HepG2 (cell line): ENCODE measurements around the gene NR3C2. TPM values are rescaled to one million over a fixed set of nuclear protein-coding genes. Genes with fewer than 3 reads are reported as not detected.

Experiments used
- ATAC-seq: fragments of 200-7000 bp; cut with Tn5 transposase; 3 replicates; pipeline ENCODE4 v1.9.1; 2020; ENCODE audit warnings: mild to moderate bottlenecking, moderate library complexity
- BruUV-seq: library from RNA; stranded (reverse); fragments of 400-500 nt; replicated peaks from 2 replicates; lab custom pipeline; 2021; lab: Mats Ljungman, UMichigan
- CTCF ChIA-PET: fragments of 300-600 bp; formaldehyde crosslinking; extraction: SDS; loops from one replicate; lab custom pipeline; 2021; ENCODE audit warnings: low total read pairs, inconsistent platforms, low intra/inter-chr PET ratio; lab: Yijun Ruan, JAX
- POLR2A ChIA-PET: fragments of 350-600 bp; sonication (Branson Sonifier 250); formaldehyde crosslinking; loops from one replicate; lab custom pipeline; 2020; ENCODE audit warnings: antibody characterized with exemption, inconsistent platforms; lab: Yijun Ruan, JAX
- DNase-seq: peaks from one replicate; pipeline ENCODE4 v3.0.0-alpha.2; 2015; ENCODE audit warnings: low spot score
- FAIRE-seq: peaks from 3 replicates; lab custom pipeline; 2011; peaks lifted over from hg19 to GRCh38; lab: Jason Lieb, UNC
- H2AFZ ChIP-seq: one replicate; pipeline ENCODE4 v1.6.1; 2011; ENCODE audit warnings: low read length, inconsistent platforms
- H3K27ac ChIP-seq: fragments of 300-600 bp; 3 replicates; pipeline ENCODE4 v1.8.0; 2011; ENCODE audit warnings: mixed run types, mild to moderate bottlenecking, mixed read lengths, low read length, inconsistent platforms; ENCODE audit not compliant: insufficient read depth; ENCODE audit errors: extremely low read length
- H3K27me3 ChIP-seq, 2 experiments: fragments of 200-600 bp in 1 of 2; 2 replicates in 1 of 2; 3 replicates in 1 of 2; pipeline versions ENCODE4 v1.6.0 to v1.8.0; 2011; ENCODE audit warnings: low read length in 2 of 2, mild to moderate bottlenecking in 2 of 2, moderate library complexity in 2 of 2, inconsistent platforms in 1 of 2; ENCODE audit not compliant: insufficient read depth in 2 of 2, control insufficient read depth in 1 of 2
- H3K36me3 ChIP-seq, 2 experiments: fragments of 200-600 bp in 1 of 2; replicated peaks in 1 of 2; 2 replicates in 1 of 2; 3 replicates in 1 of 2; pipeline versions ENCODE4 v1.5.1 to v1.8.0; 2011; ENCODE audit warnings: low read length in 2 of 2, inconsistent platforms in 1 of 2; ENCODE audit not compliant: insufficient read depth in 2 of 2, control insufficient read depth in 1 of 2
- H3K4me1 ChIP-seq: 2 replicates; pipeline ENCODE4 v1.5.1; 2012; ENCODE audit warnings: low read length, inconsistent platforms; ENCODE audit not compliant: insufficient read depth
- H3K4me2 ChIP-seq: 2 replicates; pipeline ENCODE4 v1.6.0; 2011; ENCODE audit warnings: low read depth, low read length, inconsistent platforms
- H3K4me3 ChIP-seq, 3 experiments: fragments of 200-600 bp in 1 of 3; sonication (generic), shearing (Covaris generic) in 1 of 3; replicated peaks in 1 of 3; 2 replicates each; pipeline ENCODE4 v1.5.1; 2011 to 2016; ENCODE audit warnings: low read length in 3 of 3, inconsistent platforms in 2 of 3, low read depth in 2 of 3, mild to moderate bottlenecking in 2 of 3, control low read depth in 1 of 3, mixed read lengths in 1 of 3; ENCODE audit not compliant: insufficient read depth in 1 of 3
- H3K79me2 ChIP-seq: one replicate; pipeline ENCODE4 v1.6.1; 2011; ENCODE audit warnings: low read length, inconsistent platforms; ENCODE audit not compliant: insufficient read depth
- H3K9ac ChIP-seq: 2 replicates; pipeline ENCODE4 v1.6.0; 2011; ENCODE audit warnings: mild to moderate bottlenecking, low read depth, low read length, inconsistent platforms; ENCODE audit not compliant: insufficient read depth
- H3K9me3 ChIP-seq: 2 replicates; pipeline ENCODE4 v1.5.1; 2012; ENCODE audit warnings: mild to moderate bottlenecking, low read length
- H4K20me1 ChIP-seq: 2 replicates; pipeline ENCODE4 v1.6.0; 2011; ENCODE audit warnings: inconsistent platforms, mild to moderate bottlenecking, low read length, moderate library complexity; ENCODE audit not compliant: insufficient read depth
- ARID2 ChIP-seq: sonication (generic); formaldehyde crosslinking; IDR thresholded peaks from 2 replicates; pipeline ENCODE4 v1.8.1; 2022; ENCODE audit warnings: mild to moderate bottlenecking, missing genetic modification reagents, borderline replicate concordance
- FOXM1 ChIP-seq: sonication (generic); formaldehyde crosslinking; IDR thresholded peaks from 2 replicates; pipeline ENCODE4 v1.5.0; 2020; ENCODE audit warnings: missing genetic modification reagents
- GPN1 ChIP-seq: sonication (generic); formaldehyde crosslinking; IDR thresholded peaks from 2 replicates; pipeline ENCODE4 v1.5.1; 2020; ENCODE audit warnings: missing genetic modification reagents, borderline replicate concordance
- HDAC1 ChIP-seq: sonication (generic); formaldehyde crosslinking; IDR thresholded peaks from 2 replicates; pipeline ENCODE4 v1.5.1; 2020; ENCODE audit warnings: mild to moderate bottlenecking, missing genetic modification reagents
- NFKBIZ ChIP-seq: IDR thresholded peaks from 2 replicates; pipeline ENCODE4 v1.6.1; 2018; ENCODE audit warnings: missing genetic modification reagents, missing compliant biosample characterization
- PPARG ChIP-seq: conservative IDR thresholded peaks from 2 replicates; pipeline ENCODE4 v1.6.1; 2016; ENCODE audit warnings: missing biosample characterization, missing genetic modification reagents
- SP5 ChIP-seq: IDR thresholded peaks from 2 replicates; pipeline ENCODE4 v1.6.1; 2016; ENCODE audit warnings: low read depth, borderline replicate concordance
- SUZ12 ChIP-seq: fragments of 150-350 bp; IDR thresholded peaks from 2 replicates; pipeline ENCODE4 v1.6.1; 2014; ENCODE audit warnings: low read depth, low read length
- TCF7 ChIP-seq: sonication (generic); IDR thresholded peaks from 2 replicates; pipeline ENCODE4 v1.6.1; 2016; ENCODE audit warnings: antibody characterized with exemption, low read depth
- ZNF446 ChIP-seq: sonication (generic); formaldehyde crosslinking; IDR thresholded peaks from 2 replicates; pipeline ENCODE4 v1.5.0; 2020; ENCODE audit warnings: mild to moderate bottlenecking, missing genetic modification reagents
- ZNF564 ChIP-seq: sonication (generic); formaldehyde crosslinking; IDR thresholded peaks from 2 replicates; pipeline ENCODE4 v1.8.1; 2023; ENCODE audit warnings: mild to moderate bottlenecking, missing genetic modification reagents
- ZNF780A ChIP-seq: sonication (generic); formaldehyde crosslinking; IDR thresholded peaks from 2 replicates; pipeline ENCODE4 v1.8.0; 2022; ENCODE audit warnings: mild to moderate bottlenecking, missing genetic modification reagents, moderate library complexity
- ZNF850 ChIP-seq: sonication (generic); formaldehyde crosslinking; conservative IDR thresholded peaks from 2 replicates; pipeline ENCODE4 v1.9.0; 2021; ENCODE audit warnings: mild to moderate bottlenecking, missing genetic modification reagents
- WGBS: methylation state at CpG from one replicate; pipeline ENCODE4 v1.1.6; 2017; ENCODE audit warnings: low lambda C conversion rate; 5-methylcytosine and 5-hydroxymethylcytosine counted together
- in situ Hi-C: cut with HindIII; loops from 2 replicates; pipeline ENCODE4 v1.10.0; 2017; ENCODE audit warnings: low pct_unique_long_range_greater_than_20kb; ENCODE audit not compliant: extremely low pct_ligation_motif_present
- intact Hi-C: fragments of 100-400 bp; cut with micrococcal nuclease; formaldehyde crosslinking; loops from one replicate; pipeline ENCODE4 v1.10.0; 2022; ENCODE audit not compliant: unreplicated experiment
- polyA plus RNA-seq, 8 experiments: library from polyadenylated mRNA; depleted of rRNA in 3 of 8; stranded (reverse) in 7 of 8; unstranded in 1 of 8; fragments of >200 nt; fragmentation: Illumina TruSeq in 4 of 8; extraction: Trizol in 4 of 8; gene quantifications; 2 replicates each; pipeline versions ENCODE4 v1.2.1 to v1.2.3, GENCODE V29; 2011 to 2016; ENCODE audit warnings: low read depth in 4 of 8, missing spikeins in 1 of 8, mixed read lengths in 1 of 8; ENCODE audit not compliant: insufficient read depth in 1 of 8
- total RNA-seq, 5 experiments: library from RNA; depleted of rRNA; stranded (reverse); fragments of >200 nt; fragmentation: Illumina TruSeq; extraction: Trizol; gene quantifications; 2 replicates each; pipeline ENCODE4 v1.2.3, GENCODE V29; 2016; ENCODE audit warnings: low read depth in 1 of 5
- TF ChIP-seq, protein P1 (sequence below): sonication (generic); formaldehyde crosslinking; IDR thresholded peaks from 2 replicates; pipeline ENCODE4 v1.4.0; 2020; ENCODE audit warnings: missing genetic modification reagents
- TF ChIP-seq, protein P2 (sequence below): sonication (generic); formaldehyde crosslinking; IDR thresholded peaks from 2 replicates; pipeline ENCODE4 v1.4.0; 2020; ENCODE audit warnings: mild to moderate bottlenecking, missing genetic modification reagents
- TF ChIP-seq, protein P3 (sequence below): sonication (generic); formaldehyde crosslinking; conservative IDR thresholded peaks from 2 replicates; pipeline ENCODE4 v1.4.0; 2020; ENCODE audit warnings: missing genetic modification reagents
- TF ChIP-seq, protein P4 (sequence below): sonication (generic); formaldehyde crosslinking; IDR thresholded peaks from 2 replicates; pipeline ENCODE4; 2020; ENCODE audit warnings: missing genetic modification reagents, mild to moderate bottlenecking, borderline replicate concordance
- TF ChIP-seq, protein P5 (sequence below): sonication (generic); formaldehyde crosslinking; IDR thresholded peaks from 2 replicates; pipeline ENCODE4 v1.8.1; 2022; ENCODE audit warnings: mild to moderate bottlenecking, missing genetic modification reagents

NR3C2 gene
- total and polyA plus RNA-seq, 2 of the 13 experiments (the other 11 are each of a cell fraction or from before 2014, with no cell fraction given): 0.26 to 0.46 TPM

DNA sequence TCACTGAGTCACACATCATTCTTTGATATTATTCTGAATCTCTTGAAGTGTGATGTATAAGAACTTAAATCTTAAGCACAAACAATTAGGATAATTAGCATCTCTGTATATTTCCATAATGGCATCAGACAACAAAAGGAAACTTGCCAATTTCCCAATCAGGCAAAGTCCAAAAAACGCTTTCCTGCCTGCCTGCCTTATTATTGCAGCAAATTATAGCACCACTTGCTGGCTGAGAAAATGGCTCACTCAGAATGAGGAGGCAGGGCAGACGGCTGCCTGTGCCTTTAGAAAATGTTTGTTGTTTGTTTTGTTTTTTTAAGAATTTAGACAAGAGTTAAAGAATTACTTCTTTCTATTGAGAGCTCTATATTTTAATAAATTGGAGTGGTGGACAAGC is 27.7 kb upstream of the NR3C2 start:
- FAIRE-seq: no peak
- CTCF ChIA-PET: no interaction called here
- 2% methylated on average over 2 of the region's 2 CpGs for WGBS
- intact Hi-C loops: no loop called here
- ATAC-seq: no peak
- no peaks in the 10 kb centered on the region for H4K20me1 ChIP-seq
- H3K79me2 ChIP-seq: no peaks in the 10 kb centered on the region
- H3K4me1 ChIP-seq: no peaks in the 10 kb centered on the region
- H3K9ac ChIP-seq: no peak overlapping the region
- H3K9me3 ChIP-seq: no peaks in the 10 kb centered on the region
- H3K36me3 ChIP-seq: no peaks in the 10 kb centered on the region
- H3K27ac ChIP-seq: no peak overlapping the region
- DNase-seq: no peak
- no peaks in the 10 kb centered on the region for H3K27me3 ChIP-seq
- TF ChIP-seq SUZ12 (no peak), SP5 (no peak), FOXM1 (no peak), PPARG (CRISPR knock-in tag) (no peak), HDAC1 (CRISPR knock-in tag) (no peak), ZNF780A (CRISPR knock-in tag) (no peak), TCF7 (no peak), ZNF850 (CRISPR knock-in tag) (no peak), GPN1 (CRISPR knock-in tag) (no peak), ZNF446 (CRISPR knock-in tag) (no peak), ZNF564 (no peak), ARID2 (CRISPR knock-in tag) (no peak), NFKBIZ (CRISPR knock-in tag) (no peak)
- TF ChIP-seq, protein P1, sequence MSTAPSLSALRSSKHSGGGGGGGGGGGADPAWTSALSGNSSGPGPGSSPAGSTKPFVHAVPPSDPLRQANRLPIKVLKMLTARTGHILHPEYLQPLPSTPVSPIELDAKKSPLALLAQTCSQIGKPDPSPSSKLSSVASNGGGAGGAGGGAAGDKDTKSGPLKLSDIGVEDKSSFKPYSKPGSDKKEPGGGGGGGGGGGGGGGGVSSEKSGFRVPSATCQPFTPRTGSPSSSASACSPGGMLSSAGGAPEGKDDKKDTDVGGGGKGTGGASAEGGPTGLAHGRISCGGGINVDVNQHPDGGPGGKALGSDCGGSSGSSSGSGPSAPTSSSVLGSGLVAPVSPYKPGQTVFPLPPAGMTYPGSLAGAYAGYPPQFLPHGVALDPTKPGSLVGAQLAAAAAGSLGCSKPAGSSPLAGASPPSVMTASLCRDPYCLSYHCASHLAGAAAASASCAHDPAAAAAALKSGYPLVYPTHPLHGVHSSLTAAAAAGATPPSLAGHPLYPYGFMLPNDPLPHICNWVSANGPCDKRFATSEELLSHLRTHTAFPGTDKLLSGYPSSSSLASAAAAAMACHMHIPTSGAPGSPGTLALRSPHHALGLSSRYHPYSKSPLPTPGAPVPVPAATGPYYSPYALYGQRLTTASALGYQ (CRISPR knock-in tag): no peak
- TF ChIP-seq, protein P2, sequence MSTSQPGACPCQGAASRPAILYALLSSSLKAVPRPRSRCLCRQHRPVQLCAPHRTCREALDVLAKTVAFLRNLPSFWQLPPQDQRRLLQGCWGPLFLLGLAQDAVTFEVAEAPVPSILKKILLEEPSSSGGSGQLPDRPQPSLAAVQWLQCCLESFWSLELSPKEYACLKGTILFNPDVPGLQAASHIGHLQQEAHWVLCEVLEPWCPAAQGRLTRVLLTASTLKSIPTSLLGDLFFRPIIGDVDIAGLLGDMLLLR (CRISPR knock-in tag): no peak
- TF ChIP-seq, protein P3, sequence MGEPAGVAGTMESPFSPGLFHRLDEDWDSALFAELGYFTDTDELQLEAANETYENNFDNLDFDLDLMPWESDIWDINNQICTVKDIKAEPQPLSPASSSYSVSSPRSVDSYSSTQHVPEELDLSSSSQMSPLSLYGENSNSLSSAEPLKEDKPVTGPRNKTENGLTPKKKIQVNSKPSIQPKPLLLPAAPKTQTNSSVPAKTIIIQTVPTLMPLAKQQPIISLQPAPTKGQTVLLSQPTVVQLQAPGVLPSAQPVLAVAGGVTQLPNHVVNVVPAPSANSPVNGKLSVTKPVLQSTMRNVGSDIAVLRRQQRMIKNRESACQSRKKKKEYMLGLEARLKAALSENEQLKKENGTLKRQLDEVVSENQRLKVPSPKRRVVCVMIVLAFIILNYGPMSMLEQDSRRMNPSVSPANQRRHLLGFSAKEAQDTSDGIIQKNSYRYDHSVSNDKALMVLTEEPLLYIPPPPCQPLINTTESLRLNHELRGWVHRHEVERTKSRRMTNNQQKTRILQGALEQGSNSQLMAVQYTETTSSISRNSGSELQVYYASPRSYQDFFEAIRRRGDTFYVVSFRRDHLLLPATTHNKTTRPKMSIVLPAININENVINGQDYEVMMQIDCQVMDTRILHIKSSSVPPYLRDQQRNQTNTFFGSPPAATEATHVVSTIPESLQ: no peak
- TF ChIP-seq, protein P4, sequence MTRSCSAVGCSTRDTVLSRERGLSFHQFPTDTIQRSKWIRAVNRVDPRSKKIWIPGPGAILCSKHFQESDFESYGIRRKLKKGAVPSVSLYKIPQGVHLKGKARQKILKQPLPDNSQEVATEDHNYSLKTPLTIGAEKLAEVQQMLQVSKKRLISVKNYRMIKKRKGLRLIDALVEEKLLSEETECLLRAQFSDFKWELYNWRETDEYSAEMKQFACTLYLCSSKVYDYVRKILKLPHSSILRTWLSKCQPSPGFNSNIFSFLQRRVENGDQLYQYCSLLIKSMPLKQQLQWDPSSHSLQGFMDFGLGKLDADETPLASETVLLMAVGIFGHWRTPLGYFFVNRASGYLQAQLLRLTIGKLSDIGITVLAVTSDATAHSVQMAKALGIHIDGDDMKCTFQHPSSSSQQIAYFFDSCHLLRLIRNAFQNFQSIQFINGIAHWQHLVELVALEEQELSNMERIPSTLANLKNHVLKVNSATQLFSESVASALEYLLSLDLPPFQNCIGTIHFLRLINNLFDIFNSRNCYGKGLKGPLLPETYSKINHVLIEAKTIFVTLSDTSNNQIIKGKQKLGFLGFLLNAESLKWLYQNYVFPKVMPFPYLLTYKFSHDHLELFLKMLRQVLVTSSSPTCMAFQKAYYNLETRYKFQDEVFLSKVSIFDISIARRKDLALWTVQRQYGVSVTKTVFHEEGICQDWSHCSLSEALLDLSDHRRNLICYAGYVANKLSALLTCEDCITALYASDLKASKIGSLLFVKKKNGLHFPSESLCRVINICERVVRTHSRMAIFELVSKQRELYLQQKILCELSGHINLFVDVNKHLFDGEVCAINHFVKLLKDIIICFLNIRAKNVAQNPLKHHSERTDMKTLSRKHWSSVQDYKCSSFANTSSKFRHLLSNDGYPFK: no peak
- TF ChIP-seq, protein P5, sequence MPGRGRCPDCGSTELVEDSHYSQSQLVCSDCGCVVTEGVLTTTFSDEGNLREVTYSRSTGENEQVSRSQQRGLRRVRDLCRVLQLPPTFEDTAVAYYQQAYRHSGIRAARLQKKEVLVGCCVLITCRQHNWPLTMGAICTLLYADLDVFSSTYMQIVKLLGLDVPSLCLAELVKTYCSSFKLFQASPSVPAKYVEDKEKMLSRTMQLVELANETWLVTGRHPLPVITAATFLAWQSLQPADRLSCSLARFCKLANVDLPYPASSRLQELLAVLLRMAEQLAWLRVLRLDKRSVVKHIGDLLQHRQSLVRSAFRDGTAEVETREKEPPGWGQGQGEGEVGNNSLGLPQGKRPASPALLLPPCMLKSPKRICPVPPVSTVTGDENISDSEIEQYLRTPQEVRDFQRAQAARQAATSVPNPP (CRISPR knock-in tag): no peak
- H2AFZ ChIP-seq: no peak overlapping the region
- in situ Hi-C loops: no loop called here
- H3K4me2 ChIP-seq: no peak overlapping the region
- POLR2A ChIA-PET: no interaction called here
- BruUV-seq: no TSS peak
- H3K4me3 ChIP-seq: no peak overlapping the region
